A549 (cell line): ENCODE measurements around the gene TARM1. TPM values are rescaled to one million over a fixed set of nuclear protein-coding genes. Genes with fewer than 3 reads are reported as not detected.
"Not testable (repeated sequence)": the region's sequence is repeated elsewhere in the genome, so short reads cannot be mapped to it uniquely, and the experiment has no call there.

ENCODE experiments used
- ATAC-seq, 2 experiments: fragments of 200-7000 bp in 1 of 2; fragments of >200 bp in 1 of 2; cut with Nextera tagmentation in 1 of 2; cut with Tn5 transposase in 1 of 2; 3 replicates each; pipeline versions ENCODE4 v1.8.0 to v1.9.1; 2018 to 2020; ENCODE audit warnings: mild to moderate bottlenecking in 1 of 2, moderate library complexity in 1 of 2
- CTCF ChIA-PET: fragments of 300-600 bp; sonication (Branson Sonifier 250); formaldehyde crosslinking; extraction: SDS; loops from one replicate; lab custom pipeline; 2021; ENCODE audit warnings: antibody characterized with exemption, inconsistent platforms; lab: Yijun Ruan, JAX
- POLR2A ChIA-PET: fragments of 350-600 bp; formaldehyde crosslinking; extraction: SDS; loops from one replicate; lab custom pipeline; 2021; ENCODE audit warnings: antibody characterized with exemption, inconsistent platforms; lab: Yijun Ruan, JAX
- DNase-seq, 2 experiments: peaks; one replicate each; pipeline versions ENCODE4 v3.0.0 to v3.0.0-alpha.2; 2011 to 2016; ENCODE audit warnings: low read depth in 1 of 2, low spot score in 1 of 2
- FAIRE-seq: peaks from 2 replicates; lab custom pipeline; 2011; peaks lifted over from hg19 to GRCh38; lab: Jason Lieb, UNC
- H3K27ac ChIP-seq, 2 experiments: fragments of >200 bp; sonication (Bioruptor Twin); formaldehyde crosslinking; 3 replicates each; pipeline ENCODE4 v1.5.1; 2016 to 2017
- H3K4me1 ChIP-seq: fragments of >200 bp; sonication (Bioruptor Twin); formaldehyde crosslinking; 3 replicates; pipeline ENCODE4 v1.6.1; 2016
- H3K4me2 ChIP-seq: fragments of >200 bp; sonication (Bioruptor Twin); formaldehyde crosslinking; 3 replicates; pipeline ENCODE4 v1.6.1; 2016
- H3K4me3 ChIP-seq: fragments of >200 bp; sonication (Bioruptor Twin); formaldehyde crosslinking; 3 replicates; pipeline ENCODE4 v1.5.1; 2016
- H3K9me3 ChIP-seq: fragments of >200 bp; sonication (Bioruptor Twin); formaldehyde crosslinking; 3 replicates; pipeline ENCODE4 v1.6.1; 2016
- BHLHE40 ChIP-seq: IDR thresholded peaks from 2 replicates; pipeline ENCODE4 v1.6.1; 2012; ENCODE audit warnings: low read depth, low read length, inconsistent platforms
- CBX2 ChIP-seq: fragments of 200-600 bp; sonication (generic); IDR thresholded peaks from 2 replicates; pipeline ENCODE4 v1.6.1; 2016; ENCODE audit warnings: low read depth, mild to moderate bottlenecking, borderline replicate concordance
- CBX8 ChIP-seq: fragments of 200-600 bp; sonication (generic); IDR thresholded peaks from 2 replicates; pipeline ENCODE4 v1.6.1; 2016
- CEBPB ChIP-seq, 2 experiments: fragments of >200 bp in 1 of 2; sonication (Bioruptor Twin) in 1 of 2; formaldehyde crosslinking in 1 of 2; IDR thresholded peaks; 2 replicates each; pipeline ENCODE4 v1.6.1; 2012 to 2016
- CHD4 ChIP-seq: fragments of 200-600 bp; sonication (generic); IDR thresholded peaks from 2 replicates; pipeline ENCODE4 v1.6.1; 2016; ENCODE audit warnings: antibody characterized with exemption, mild to moderate bottlenecking, borderline replicate concordance
- EHF ChIP-seq: fragments of 250-450 bp; sonication (Bioruptor Pico); IDR thresholded peaks from 2 replicates; pipeline ENCODE4 v1.5.0; 2020; ENCODE audit warnings: mild to moderate bottlenecking
- EHMT2 ChIP-seq: fragments of 200-600 bp; sonication (generic); IDR thresholded peaks from 2 replicates; pipeline ENCODE4 v1.6.1; 2016; ENCODE audit warnings: antibody characterized with exemption, low read depth, mild to moderate bottlenecking, moderate library complexity
- ESRRA ChIP-seq: fragments of 150-350 bp; IDR thresholded peaks from 2 replicates; pipeline ENCODE4 v1.6.1; 2014; ENCODE audit warnings: mild to moderate bottlenecking, low read length, borderline replicate concordance
- GATA3 ChIP-seq: IDR thresholded peaks from 2 replicates; pipeline ENCODE4 v1.6.1; 2012; ENCODE audit warnings: borderline replicate concordance
- HDAC2 ChIP-seq: fragments of 200-600 bp; sonication (generic); IDR thresholded peaks from 2 replicates; pipeline ENCODE4 v1.6.1; 2016
- HOXA7 ChIP-seq: fragments of 250-450 bp; sonication (Bioruptor Pico); IDR thresholded peaks from 2 replicates; pipeline ENCODE4 v1.5.0; 2020; ENCODE audit warnings: mild to moderate bottlenecking, moderate library complexity
- KDM1A ChIP-seq: fragments of 200-600 bp; sonication (generic); IDR thresholded peaks from 2 replicates; pipeline ENCODE4 v1.6.1; 2016; ENCODE audit warnings: low read depth, mild to moderate bottlenecking
- KDM5A ChIP-seq: fragments of 200-600 bp; sonication (generic); IDR thresholded peaks from 2 replicates; pipeline ENCODE4 v1.6.1; 2016; ENCODE audit warnings: antibody characterized with exemption, mild to moderate bottlenecking
- MAFK ChIP-seq: fragments of 450-650 bp; IDR thresholded peaks from 2 replicates; pipeline ENCODE4 v1.6.1; 2014; ENCODE audit not compliant: partially characterized antibody
- NFE2L2 ChIP-seq: fragments of 150-350 bp; conservative IDR thresholded peaks from 2 replicates; pipeline ENCODE4 v1.6.1; 2014; ENCODE audit warnings: low read length
- NPAS2 ChIP-seq: fragments of 250-450 bp; sonication (Bioruptor Pico); IDR thresholded peaks from 2 replicates; pipeline ENCODE4 v1.8.0; 2022; ENCODE audit warnings: mild to moderate bottlenecking, moderate library complexity, borderline replicate concordance
- RAD21 ChIP-seq, 2 experiments: fragments of >200 bp in 1 of 2; sonication (Bioruptor Twin) in 1 of 2; formaldehyde crosslinking in 1 of 2; IDR thresholded peaks in 1 of 2; conservative IDR thresholded peaks in 1 of 2; 2 replicates in 1 of 2; 3 replicates in 1 of 2; pipeline ENCODE4 v1.6.1; 2012 to 2018; ENCODE audit warnings: inconsistent platforms in 1 of 2
- RCOR1 ChIP-seq: fragments of 150-350 bp; IDR thresholded peaks from 2 replicates; pipeline ENCODE4 v1.6.1; 2014; ENCODE audit warnings: antibody characterized with exemption, low read length, low read depth
- RNF2 ChIP-seq: fragments of 200-600 bp; sonication (generic); IDR thresholded peaks from 2 replicates; pipeline ENCODE4 v1.6.1; 2016; ENCODE audit warnings: low read depth, mild to moderate bottlenecking, antibody characterized with exemption, moderate library complexity, borderline replicate concordance
- TFCP2L1 ChIP-seq: fragments of 250-450 bp; sonication (Bioruptor Pico); IDR thresholded peaks from 2 replicates; pipeline ENCODE4 v1.5.0; 2021; ENCODE audit warnings: mild to moderate bottlenecking
- TP53 ChIP-seq: fragments of 250-450 bp; sonication (Bioruptor Pico); IDR thresholded peaks from 2 replicates; pipeline ENCODE4 v1.5.0; 2021; ENCODE audit warnings: mild to moderate bottlenecking, moderate library complexity
- ZNF302 ChIP-seq: fragments of 250-450 bp; sonication (Bioruptor Pico); IDR thresholded peaks from 2 replicates; pipeline ENCODE4 v1.9.0; 2021; ENCODE audit warnings: inconsistent platforms, mild to moderate bottlenecking, moderate library complexity
- ZSCAN20 ChIP-seq: fragments of 250-450 bp; sonication (Bioruptor Pico); IDR thresholded peaks from 2 replicates; pipeline ENCODE4 v1.8.0; 2022; ENCODE audit warnings: mild to moderate bottlenecking, moderate library complexity
- WGBS: methylation state at CpG from one replicate; pipeline ENCODE4 v1.1.6; 2017; ENCODE audit errors: missing lambda C conversion rate; 5-methylcytosine and 5-hydroxymethylcytosine counted together
- polyA plus RNA-seq, 4 experiments: library from polyadenylated mRNA; depleted of rRNA in 3 of 4; stranded (reverse); fragments of >200 nt; fragmentation: RNase III in 1 of 4; extraction: RNeasy Plus Mini Kit Qiagen cat#74134 plus additional on column Dnase treatment in 1 of 4; gene quantifications; 2 replicates in 3 of 4; 3 replicates in 1 of 4; pipeline ENCODE4 v1.2.3, GENCODE V29; 2011 to 2017
- TF ChIP-seq, protein P1 (sequence below): fragments of 250-450 bp; sonication (Bioruptor Pico); IDR thresholded peaks from 2 replicates; pipeline ENCODE4 v1.5.0; 2020; ENCODE audit warnings: low read depth, mild to moderate bottlenecking, moderate library complexity
- TF ChIP-seq, protein P2 (sequence below): fragments of 450-650 bp; IDR thresholded peaks from 2 replicates; pipeline ENCODE4 v1.6.1; 2014; ENCODE audit warnings: antibody characterized with exemption
- TF ChIP-seq, protein P3 (sequence below): fragments of 250-450 bp; sonication (Bioruptor Pico); IDR thresholded peaks from 2 replicates; pipeline ENCODE4 v1.5.0; 2021; ENCODE audit warnings: mild to moderate bottlenecking, moderate library complexity, borderline replicate concordance

Gene TARM1
- polyA plus RNA-seq, 2 of the 4 experiments (the other 2 are of a cell fraction), result not detected

- TF ChIP-seq, protein P1, sequence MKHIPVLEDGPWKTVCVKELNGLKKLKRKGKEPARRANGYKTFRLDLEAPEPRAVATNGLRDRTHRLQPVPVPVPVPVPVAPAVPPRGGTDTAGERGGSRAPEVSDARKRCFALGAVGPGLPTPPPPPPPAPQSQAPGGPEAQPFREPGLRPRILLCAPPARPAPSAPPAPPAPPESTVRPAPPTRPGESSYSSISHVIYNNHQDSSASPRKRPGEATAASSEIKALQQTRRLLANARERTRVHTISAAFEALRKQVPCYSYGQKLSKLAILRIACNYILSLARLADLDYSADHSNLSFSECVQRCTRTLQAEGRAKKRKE (CRISPR knock-in tag), result no peak
- TF ChIP-seq EHMT2 (no peak), NFE2L2 (no peak), CBX8 (no peak), TP53 (no peak), TFCP2L1 (CRISPR knock-in tag) (no peak), CBX2 (no peak), GATA3 (no peak), ESRRA (0 out of 2 replicates have a peak, but pooled peaks have one; percentile 54), BHLHE40 (no peak), HDAC2 (peak; percentile 100), KDM5A (peak; percentile 95), CHD4 (peak; percentile 98), KDM1A (peak; percentile 100), ZSCAN20 (no peak), CEBPB (IDR thresholded peaks at IDR 0.05) (no peak), EHF (CRISPR knock-in tag) (no peak), HOXA7 (no peak), NPAS2 (CRISPR knock-in tag) (no peak), RAD21 (conservative IDR thresholded peaks at IDR 0.05 in 1 of 2, IDR thresholded peaks at IDR 0.05 in 1 of 2) (no peak), MAFK (no peak), RCOR1 (peak; percentile 100), RNF2 (no peak), ZNF302 (CRISPR knock-in tag) (no peak)
- TF ChIP-seq, protein P2, sequence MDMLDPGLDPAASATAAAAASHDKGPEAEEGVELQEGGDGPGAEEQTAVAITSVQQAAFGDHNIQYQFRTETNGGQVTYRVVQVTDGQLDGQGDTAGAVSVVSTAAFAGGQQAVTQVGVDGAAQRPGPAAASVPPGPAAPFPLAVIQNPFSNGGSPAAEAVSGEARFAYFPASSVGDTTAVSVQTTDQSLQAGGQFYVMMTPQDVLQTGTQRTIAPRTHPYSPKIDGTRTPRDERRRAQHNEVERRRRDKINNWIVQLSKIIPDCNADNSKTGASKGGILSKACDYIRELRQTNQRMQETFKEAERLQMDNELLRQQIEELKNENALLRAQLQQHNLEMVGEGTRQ, result no peak
- TF ChIP-seq, protein P3, sequence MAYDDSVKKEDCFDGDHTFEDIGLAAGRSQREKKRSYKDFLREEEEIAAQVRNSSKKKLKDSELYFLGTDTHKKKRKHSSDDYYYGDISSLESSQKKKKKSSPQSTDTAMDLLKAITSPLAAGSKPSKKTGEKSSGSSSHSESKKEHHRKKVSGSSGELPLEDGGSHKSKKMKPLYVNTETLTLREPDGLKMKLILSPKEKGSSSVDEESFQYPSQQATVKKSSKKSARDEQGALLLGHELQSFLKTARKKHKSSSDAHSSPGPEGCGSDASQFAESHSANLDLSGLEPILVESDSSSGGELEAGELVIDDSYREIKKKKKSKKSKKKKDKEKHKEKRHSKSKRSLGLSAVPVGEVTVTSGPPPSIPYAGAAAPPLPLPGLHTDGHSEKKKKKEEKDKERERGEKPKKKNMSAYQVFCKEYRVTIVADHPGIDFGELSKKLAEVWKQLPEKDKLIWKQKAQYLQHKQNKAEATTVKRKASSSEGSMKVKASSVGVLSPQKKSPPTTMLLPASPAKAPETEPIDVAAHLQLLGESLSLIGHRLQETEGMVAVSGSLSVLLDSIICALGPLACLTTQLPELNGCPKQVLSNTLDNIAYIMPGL (CRISPR knock-in tag), result no peak
- TF ChIP-seq, all 56 proteins: peak for 13
Observed at GRCh38 chr19:54102421-54103169, 21.4 kb upstream of the TARM1 start, which contains the start of gene NDUFA3 (continued).

DNA sequence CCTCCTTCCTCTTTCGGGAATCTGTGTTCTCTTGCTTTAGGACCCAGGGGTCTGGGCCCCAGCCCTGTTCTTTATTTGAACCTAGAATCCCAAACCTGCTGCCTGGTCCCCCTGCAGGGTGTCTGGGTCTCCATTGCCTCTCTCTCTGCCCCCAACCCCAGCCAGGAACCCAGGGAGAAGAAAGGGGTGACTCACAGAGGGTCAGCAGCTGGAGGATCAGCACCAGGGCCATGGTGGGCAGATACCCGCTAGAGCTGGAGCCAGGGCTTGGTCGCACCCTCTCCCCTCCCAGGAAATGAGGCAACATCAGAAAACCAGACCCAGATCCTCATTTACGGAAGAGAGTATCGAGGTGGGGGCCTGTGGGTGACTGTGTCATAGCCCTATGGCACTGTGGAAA, 19.4 kb upstream of the TARM1 start, which contains the start of gene OSCAR:
Gene OSCAR (minus strand): TSS at position 243 of the 400 bp plus-strand sequence. CDS start 11 bp downstream, at position 232.
- DNase-seq (no peak), FAIRE-seq (no peak), ATAC-seq (no peak)
- TF ChIP-seq TFCP2L1 (CRISPR knock-in tag) (no peak), RNF2 (no peak), BHLHE40 (no peak), NPAS2 (CRISPR knock-in tag) (no peak), MAFK (no peak)
- POLR2A ChIA-PET, result no interaction called here
- no peaks in the 10 kb centered on the region for H3K9me3 ChIP-seq
- no peak within 1 kb of the TSS for H3K4me3 ChIP-seq
- no peak within 1 kb of the TSS for H3K4me2 ChIP-seq
- H3K27ac ChIP-seq, result no peak within 1 kb of the TSS
- WGBS, result 92% methylated on average over 5 of the region's 5 CpGs
- CTCF ChIA-PET, result interaction anchor here (0.8 to 4.0 kb wide), 3 partner anchors 65 to 193 kb away, joined by 3 to 18 read pairs (median 8); no protein-coding TSS in a partner anchor
- peaks cover 18% of the 10 kb centered on the region; the same call in 1 of the 3 replicates for H3K4me1 ChIP-seq

- CTCF ChIA-PET, result interaction anchor here (0.8 to 4.0 kb wide), 4 partner anchors 64 to 291 kb away, joined by 3 to 35 read pairs (median 13); no protein-coding TSS in a partner anchor
- FAIRE-seq, H3K27ac ChIP-seq, POLR2A ChIA-PET, ATAC-seq, H3K4me2 ChIP-seq, H3K9me3 ChIP-seq, H3K4me3 ChIP-seq, DNase-seq: not testable (repeated sequence)
- 66% methylated on average over 9 of the region's 9 CpGs for WGBS
- peaks cover 15% of the 10 kb centered on the region; the same call in 1 of the 3 replicates for H3K4me1 ChIP-seq
Observed at GRCh38 chr19:54099903-54100255, 18.7 kb upstream of the TARM1 start.
